HepG2 (cell line): ENCODE measurements around the gene KIF5B. TPM values are rescaled to one million over a fixed set of nuclear protein-coding genes. Genes with fewer than 3 reads are reported as not detected.

Experiments used
- ARHGAP35 ChIP-seq: sonication (generic); formaldehyde crosslinking; IDR thresholded peaks from 2 replicates; pipeline ENCODE4 v1.9.0; 2022; ENCODE audit warnings: mild to moderate bottlenecking, inconsistent platforms, moderate library complexity, missing genetic modification reagents, borderline replicate concordance
- GFI1 ChIP-seq: sonication (generic); formaldehyde crosslinking; IDR thresholded peaks from 2 replicates; pipeline ENCODE4 v1.5.0; 2020; ENCODE audit warnings: missing genetic modification reagents, mild to moderate bottlenecking, borderline replicate concordance
- HNRNPUL1 ChIP-seq: fragments of 200-400 bp; formaldehyde crosslinking; IDR thresholded peaks from 2 replicates; pipeline ENCODE4 v1.6.1; 2017; ENCODE audit warnings: low read depth, mild to moderate bottlenecking, low read length, moderate library complexity
- IKZF5 ChIP-seq: IDR thresholded peaks from 2 replicates; pipeline ENCODE4 v1.6.1; 2018; ENCODE audit warnings: missing genetic modification reagents, mild to moderate bottlenecking, missing compliant biosample characterization
- JUNB ChIP-seq: sonication (generic); formaldehyde crosslinking; IDR thresholded peaks from 2 replicates; pipeline ENCODE4 v1.8.0; 2022; ENCODE audit warnings: missing genetic modification reagents, mild to moderate bottlenecking, borderline replicate concordance
- MED1 ChIP-seq: sonication (generic); formaldehyde crosslinking; IDR thresholded peaks from 2 replicates; pipeline ENCODE4 v1.4.0; 2020; ENCODE audit warnings: missing genetic modification reagents
- MZF1 ChIP-seq: sonication (generic); formaldehyde crosslinking; IDR thresholded peaks from 2 replicates; pipeline ENCODE4 v1.8.1; 2023; ENCODE audit warnings: mild to moderate bottlenecking, missing genetic modification reagents, borderline replicate concordance
- RARG ChIP-seq: sonication (generic); formaldehyde crosslinking; IDR thresholded peaks from 2 replicates; pipeline ENCODE4 v1.4.0; 2020; ENCODE audit warnings: low read depth, mild to moderate bottlenecking, missing genetic modification reagents
- SMC3 ChIP-seq: IDR thresholded peaks from 2 replicates; pipeline ENCODE4 v1.6.1; 2011; ENCODE audit warnings: low read length, improper control_type of control experiment
- ZNF235 ChIP-seq: sonication (generic); formaldehyde crosslinking; IDR thresholded peaks from 2 replicates; pipeline ENCODE4 v1.8.1; 2023; ENCODE audit warnings: mild to moderate bottlenecking, missing genetic modification reagents, borderline replicate concordance
- ZNF562 ChIP-seq: sonication (generic); formaldehyde crosslinking; IDR thresholded peaks from 2 replicates; pipeline ENCODE4 v1.8.0; 2022; ENCODE audit warnings: missing genetic modification reagents, borderline replicate concordance
- ZNF775 ChIP-seq: sonication (generic); formaldehyde crosslinking; IDR thresholded peaks from 2 replicates; pipeline ENCODE4 v1.4.0; 2020; ENCODE audit warnings: missing genetic modification reagents, mild to moderate bottlenecking, moderate library complexity, borderline replicate concordance
- ZUFSP ChIP-seq: sonication (generic); formaldehyde crosslinking; IDR thresholded peaks from 2 replicates; pipeline ENCODE4 v1.9.0; 2021; ENCODE audit warnings: missing genetic modification reagents, mild to moderate bottlenecking, borderline replicate concordance
- polyA plus RNA-seq, 8 experiments: library from polyadenylated mRNA; depleted of rRNA in 3 of 8; stranded (reverse) in 7 of 8; unstranded in 1 of 8; fragments of >200 nt; fragmentation: Illumina TruSeq in 4 of 8; extraction: Trizol in 4 of 8; gene quantifications; 2 replicates each; pipeline versions ENCODE4 v1.2.1 to v1.2.3, GENCODE V29; 2011 to 2016; ENCODE audit warnings: low read depth in 4 of 8, missing spikeins in 1 of 8, mixed read lengths in 1 of 8; ENCODE audit not compliant: insufficient read depth in 1 of 8
- total RNA-seq, 5 experiments: library from RNA; depleted of rRNA; stranded (reverse); fragments of >200 nt; fragmentation: Illumina TruSeq; extraction: Trizol; gene quantifications; 2 replicates each; pipeline ENCODE4 v1.2.3, GENCODE V29; 2016; ENCODE audit warnings: low read depth in 1 of 5
- TF ChIP-seq, protein P1 (sequence below): sonication (generic); formaldehyde crosslinking; IDR thresholded peaks from 2 replicates; pipeline ENCODE4 v1.5.0; 2020; ENCODE audit warnings: mild to moderate bottlenecking, low read depth, missing genetic modification reagents, borderline replicate concordance
- TF ChIP-seq, protein P2 (sequence below): sonication (generic); formaldehyde crosslinking; IDR thresholded peaks from 2 replicates; pipeline ENCODE4; 2020; ENCODE audit warnings: missing genetic modification reagents, mild to moderate bottlenecking, borderline replicate concordance
- TF ChIP-seq, protein P3 (sequence below): sonication (generic); formaldehyde crosslinking; IDR thresholded peaks from 2 replicates; pipeline ENCODE4 v1.5.0; 2020; ENCODE audit warnings: mild to moderate bottlenecking, missing genetic modification reagents
- TF ChIP-seq, protein P4 (sequence below): sonication (generic); formaldehyde crosslinking; IDR thresholded peaks from 2 replicates; pipeline ENCODE4 v1.4.0; 2020; ENCODE audit warnings: mild to moderate bottlenecking, missing genetic modification reagents

The KIF5B gene
- total and polyA plus RNA-seq, 2 of the 13 experiments (the other 11 are each of a cell fraction or from before 2014, with no cell fraction given) = 34.3 to 133 TPM

DNA sequence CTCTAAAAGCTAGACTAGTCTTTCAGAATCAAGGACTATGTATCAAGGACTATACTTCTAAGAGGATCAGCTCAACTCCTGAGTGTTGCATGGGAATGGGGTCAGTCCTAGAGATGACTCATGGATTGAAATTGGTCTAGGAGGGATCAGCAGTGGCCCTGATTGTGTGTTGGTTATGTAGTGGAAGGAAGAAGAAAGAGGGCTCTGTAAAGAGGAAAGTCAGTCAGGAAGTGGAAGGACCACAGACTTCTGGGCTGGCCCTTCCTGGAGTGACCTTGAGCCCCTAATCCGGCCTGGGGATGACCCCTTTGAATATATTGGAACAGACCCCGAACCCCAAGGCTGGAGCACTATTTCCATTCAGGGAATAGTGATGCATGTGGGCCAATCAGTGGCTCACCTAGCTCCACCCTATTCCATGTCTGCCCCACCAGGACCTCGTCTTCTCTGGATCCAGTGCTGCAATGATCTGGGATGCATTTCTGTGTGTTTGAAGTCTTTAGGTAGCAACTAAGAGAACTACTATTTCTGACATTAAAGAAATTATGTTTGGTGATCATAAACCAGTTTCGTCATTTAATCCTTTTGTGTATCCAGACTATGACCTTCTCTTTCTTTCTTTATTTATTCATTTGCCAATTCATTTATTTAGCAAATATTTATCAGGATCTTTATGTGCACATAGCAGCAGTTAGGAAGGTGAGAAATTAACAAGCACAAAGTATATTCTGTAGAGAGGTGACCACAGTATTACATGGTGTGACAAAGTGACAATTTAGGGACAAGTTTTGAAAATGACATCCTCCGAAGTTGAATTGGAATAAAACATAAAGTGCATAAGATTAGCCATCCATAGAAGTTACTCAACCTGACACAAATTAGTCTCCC lies 48.6 kb upstream of the KIF5B start (continued):
- no peak for TF ChIP-seq ZNF775
- TF ChIP-seq IKZF5 (CRISPR knock-in tag) = no peak
- TF ChIP-seq RARG = no peak
- no peak for TF ChIP-seq SMC3
- no peak for TF ChIP-seq HNRNPUL1
- TF ChIP-seq ZNF562 (CRISPR knock-in tag) = no peak
- TF ChIP-seq, protein P1, sequence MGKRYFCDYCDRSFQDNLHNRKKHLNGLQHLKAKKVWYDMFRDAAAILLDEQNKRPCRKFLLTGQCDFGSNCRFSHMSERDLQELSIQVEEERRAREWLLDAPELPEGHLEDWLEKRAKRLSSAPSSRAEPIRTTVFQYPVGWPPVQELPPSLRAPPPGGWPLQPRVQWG (CRISPR knock-in tag) = no peak
- no peak for TF ChIP-seq MZF1 (CRISPR knock-in tag)
- TF ChIP-seq MED1 = peak; percentile 31; the same call in 1 of the 2 replicates
- TF ChIP-seq, protein P2, sequence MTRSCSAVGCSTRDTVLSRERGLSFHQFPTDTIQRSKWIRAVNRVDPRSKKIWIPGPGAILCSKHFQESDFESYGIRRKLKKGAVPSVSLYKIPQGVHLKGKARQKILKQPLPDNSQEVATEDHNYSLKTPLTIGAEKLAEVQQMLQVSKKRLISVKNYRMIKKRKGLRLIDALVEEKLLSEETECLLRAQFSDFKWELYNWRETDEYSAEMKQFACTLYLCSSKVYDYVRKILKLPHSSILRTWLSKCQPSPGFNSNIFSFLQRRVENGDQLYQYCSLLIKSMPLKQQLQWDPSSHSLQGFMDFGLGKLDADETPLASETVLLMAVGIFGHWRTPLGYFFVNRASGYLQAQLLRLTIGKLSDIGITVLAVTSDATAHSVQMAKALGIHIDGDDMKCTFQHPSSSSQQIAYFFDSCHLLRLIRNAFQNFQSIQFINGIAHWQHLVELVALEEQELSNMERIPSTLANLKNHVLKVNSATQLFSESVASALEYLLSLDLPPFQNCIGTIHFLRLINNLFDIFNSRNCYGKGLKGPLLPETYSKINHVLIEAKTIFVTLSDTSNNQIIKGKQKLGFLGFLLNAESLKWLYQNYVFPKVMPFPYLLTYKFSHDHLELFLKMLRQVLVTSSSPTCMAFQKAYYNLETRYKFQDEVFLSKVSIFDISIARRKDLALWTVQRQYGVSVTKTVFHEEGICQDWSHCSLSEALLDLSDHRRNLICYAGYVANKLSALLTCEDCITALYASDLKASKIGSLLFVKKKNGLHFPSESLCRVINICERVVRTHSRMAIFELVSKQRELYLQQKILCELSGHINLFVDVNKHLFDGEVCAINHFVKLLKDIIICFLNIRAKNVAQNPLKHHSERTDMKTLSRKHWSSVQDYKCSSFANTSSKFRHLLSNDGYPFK (CRISPR knock-in tag) = no peak
- TF ChIP-seq, protein P3, sequence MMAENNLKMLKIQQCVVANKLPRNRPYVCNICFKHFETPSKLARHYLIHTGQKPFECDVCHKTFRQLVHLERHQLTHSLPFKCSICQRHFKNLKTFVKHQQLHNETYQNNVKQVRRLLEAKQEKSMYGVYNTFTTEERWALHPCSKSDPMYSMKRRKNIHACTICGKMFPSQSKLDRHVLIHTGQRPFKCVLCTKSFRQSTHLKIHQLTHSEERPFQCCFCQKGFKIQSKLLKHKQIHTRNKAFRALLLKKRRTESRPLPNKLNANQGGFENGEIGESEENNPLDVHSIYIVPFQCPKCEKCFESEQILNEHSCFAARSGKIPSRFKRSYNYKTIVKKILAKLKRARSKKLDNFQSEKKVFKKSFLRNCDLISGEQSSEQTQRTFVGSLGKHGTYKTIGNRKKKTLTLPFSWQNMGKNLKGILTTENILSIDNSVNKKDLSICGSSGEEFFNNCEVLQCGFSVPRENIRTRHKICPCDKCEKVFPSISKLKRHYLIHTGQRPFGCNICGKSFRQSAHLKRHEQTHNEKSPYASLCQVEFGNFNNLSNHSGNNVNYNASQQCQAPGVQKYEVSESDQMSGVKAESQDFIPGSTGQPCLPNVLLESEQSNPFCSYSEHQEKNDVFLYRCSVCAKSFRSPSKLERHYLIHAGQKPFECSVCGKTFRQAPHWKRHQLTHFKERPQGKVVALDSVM (CRISPR knock-in tag) = no peak; the same call in 1 of the 2 replicates
- no peak for TF ChIP-seq ZUFSP
- TF ChIP-seq, protein P4, sequence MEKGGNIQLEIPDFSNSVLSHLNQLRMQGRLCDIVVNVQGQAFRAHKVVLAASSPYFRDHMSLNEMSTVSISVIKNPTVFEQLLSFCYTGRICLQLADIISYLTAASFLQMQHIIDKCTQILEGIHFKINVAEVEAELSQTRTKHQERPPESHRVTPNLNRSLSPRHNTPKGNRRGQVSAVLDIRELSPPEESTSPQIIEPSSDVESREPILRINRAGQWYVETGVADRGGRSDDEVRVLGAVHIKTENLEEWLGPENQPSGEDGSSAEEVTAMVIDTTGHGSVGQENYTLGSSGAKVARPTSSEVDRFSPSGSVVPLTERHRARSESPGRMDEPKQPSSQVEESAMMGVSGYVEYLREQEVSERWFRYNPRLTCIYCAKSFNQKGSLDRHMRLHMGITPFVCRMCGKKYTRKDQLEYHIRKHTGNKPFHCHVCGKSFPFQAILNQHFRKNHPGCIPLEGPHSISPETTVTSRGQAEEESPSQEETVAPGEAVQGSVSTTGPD = no peak
- peak; percentile 65; the same call in 1 of the 2 replicates for TF ChIP-seq GFI1
- no peak for TF ChIP-seq ARHGAP35 (CRISPR knock-in tag)
- no peak for TF ChIP-seq ZNF235
- no peak; the same call in 1 of the 2 replicates for TF ChIP-seq JUNB
